K562 (cell line): ENCODE measurements around the gene FUCA2. TPM values are rescaled to one million over a fixed set of nuclear protein-coding genes. Genes with fewer than 3 reads are reported as not detected.

Source experiments
- HNRNPK ChIP-seq: fragments of 200-400 bp; formaldehyde crosslinking; IDR thresholded peaks from one replicate; pipeline ENCODE4 v1.6.1; 2018; ENCODE audit warnings: mild to moderate bottlenecking, low read depth, low read length; ENCODE audit not compliant: poor library complexity, severe bottlenecking
- NCOR1 ChIP-seq: fragments of 450-650 bp; IDR thresholded peaks from 2 replicates; pipeline ENCODE4 v1.6.1; 2016; ENCODE audit warnings: mild to moderate bottlenecking, moderate library complexity
- PHB2 ChIP-seq: fragments of 450-650 bp; IDR thresholded peaks from 2 replicates; pipeline ENCODE4 v1.6.1; 2017; ENCODE audit warnings: low read depth
- RFX5 ChIP-seq: IDR thresholded peaks from 2 replicates; pipeline ENCODE4 v1.6.1; 2011; ENCODE audit warnings: low read depth, mild to moderate bottlenecking, improper control_type of control experiment, low read length
- ZNF274 ChIP-seq: IDR thresholded peaks from 2 replicates; pipeline ENCODE4 v1.6.1; 2011; ENCODE audit warnings: low read depth, mild to moderate bottlenecking, low read length, moderate library complexity, borderline replicate concordance
- polyA plus RNA-seq, 8 experiments: library from polyadenylated mRNA; depleted of rRNA in 4 of 8; stranded (reverse) in 5 of 8; unstranded in 3 of 8; fragments of >200 nt; fragmentation: Nextera tagmentation in 2 of 8; fragmentation: Illumina TruSeq in 1 of 8; extraction: Ambion mirVana in 2 of 8; extraction: Trizol in 1 of 8; gene quantifications; 2 replicates each; pipeline versions ENCODE4 v1.2.1 to v1.2.3, GENCODE V29; 2011 to 2014; ENCODE audit warnings: inconsistent platforms in 1 of 8, missing spikeins in 1 of 8
- total RNA-seq, 7 experiments: library from RNA; depleted of rRNA in 6 of 7; stranded (reverse); fragments of >200 nt in 6 of 7; fragmentation: Illumina TruSeq in 2 of 7; extraction: Trizol in 2 of 7; gene quantifications; 2 replicates each; pipeline versions ENCODE4 v1.2.1 to v1.2.3, GENCODE V29; 2011 to 2021; ENCODE audit warnings: low replicate concordance in 1 of 7
- TF ChIP-seq, protein P1 (sequence below): fragments of 450-650 bp; conservative IDR thresholded peaks from 2 replicates; pipeline ENCODE4 v1.6.1; 2016; ENCODE audit warnings: missing genetic modification characterization, low read depth, mild to moderate bottlenecking, control low read depth, missing compliant biosample characterization
- TF ChIP-seq, protein P2 (sequence below): sonication (generic); formaldehyde crosslinking; IDR thresholded peaks from 2 replicates; pipeline ENCODE4 v1.8.0; 2023; ENCODE audit warnings: missing genetic modification reagents, mild to moderate bottlenecking, borderline replicate concordance

The FUCA2 gene
- total and polyA plus RNA-seq, 9 of the 15 experiments (the other 6 are each of a cell fraction or from before 2014, with no cell fraction given): 20.6 to 112 (median 79.3) TPM

DNA sequence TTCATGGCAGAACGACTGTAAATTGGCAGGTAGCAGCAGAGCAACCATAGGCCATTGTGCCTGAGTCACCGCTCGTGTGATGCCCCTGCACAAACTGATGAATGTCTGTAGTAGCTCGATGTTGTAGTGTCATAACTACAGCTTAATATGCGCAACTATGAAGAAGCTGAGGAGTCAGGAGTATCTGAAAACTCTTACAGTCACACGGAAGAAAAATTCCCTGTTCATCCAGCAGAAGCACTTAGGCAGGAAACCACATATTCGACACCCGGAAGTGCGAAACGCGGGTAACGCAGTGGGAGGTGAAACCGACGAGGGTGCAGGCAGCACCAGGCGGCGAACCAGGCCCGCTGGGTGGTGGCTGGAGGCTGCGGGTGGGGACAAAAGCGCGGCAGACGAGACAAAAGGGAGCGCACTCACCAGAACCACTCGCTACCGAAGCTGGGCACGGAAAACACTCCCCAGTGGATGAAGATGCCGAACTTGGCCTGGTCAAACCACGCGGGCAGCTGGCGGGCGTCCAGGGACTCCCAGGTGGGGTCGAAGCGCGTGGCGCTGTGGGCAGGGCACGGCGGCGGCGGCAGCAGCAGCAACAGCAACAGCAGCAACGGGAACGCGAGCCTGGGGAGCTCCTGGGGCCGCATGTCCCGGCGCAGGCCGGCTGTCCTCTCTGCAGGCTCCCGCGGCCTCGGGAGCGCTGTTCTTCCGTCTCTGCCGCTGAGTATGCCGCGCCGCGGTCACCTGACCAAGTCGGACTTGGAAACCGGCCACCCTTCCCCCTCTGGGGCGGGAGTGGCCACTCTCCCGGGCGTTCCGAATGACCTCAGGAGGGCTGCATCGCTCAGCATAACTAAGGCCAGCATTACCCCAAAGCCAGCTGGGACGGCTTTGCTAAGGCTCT is at the start of gene FUCA2 (continued):
- peak; percentile 28; the same call in 1 of the 2 replicates for TF ChIP-seq NCOR1
- TF ChIP-seq, protein P1, sequence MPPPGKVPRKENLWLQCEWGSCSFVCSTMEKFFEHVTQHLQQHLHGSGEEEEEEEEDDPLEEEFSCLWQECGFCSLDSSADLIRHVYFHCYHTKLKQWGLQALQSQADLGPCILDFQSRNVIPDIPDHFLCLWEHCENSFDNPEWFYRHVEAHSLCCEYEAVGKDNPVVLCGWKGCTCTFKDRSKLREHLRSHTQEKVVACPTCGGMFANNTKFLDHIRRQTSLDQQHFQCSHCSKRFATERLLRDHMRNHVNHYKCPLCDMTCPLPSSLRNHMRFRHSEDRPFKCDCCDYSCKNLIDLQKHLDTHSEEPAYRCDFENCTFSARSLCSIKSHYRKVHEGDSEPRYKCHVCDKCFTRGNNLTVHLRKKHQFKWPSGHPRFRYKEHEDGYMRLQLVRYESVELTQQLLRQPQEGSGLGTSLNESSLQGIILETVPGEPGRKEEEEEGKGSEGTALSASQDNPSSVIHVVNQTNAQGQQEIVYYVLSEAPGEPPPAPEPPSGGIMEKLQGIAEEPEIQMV (tag): no peak
- no peak for TF ChIP-seq RFX5
- TF ChIP-seq, protein P2, sequence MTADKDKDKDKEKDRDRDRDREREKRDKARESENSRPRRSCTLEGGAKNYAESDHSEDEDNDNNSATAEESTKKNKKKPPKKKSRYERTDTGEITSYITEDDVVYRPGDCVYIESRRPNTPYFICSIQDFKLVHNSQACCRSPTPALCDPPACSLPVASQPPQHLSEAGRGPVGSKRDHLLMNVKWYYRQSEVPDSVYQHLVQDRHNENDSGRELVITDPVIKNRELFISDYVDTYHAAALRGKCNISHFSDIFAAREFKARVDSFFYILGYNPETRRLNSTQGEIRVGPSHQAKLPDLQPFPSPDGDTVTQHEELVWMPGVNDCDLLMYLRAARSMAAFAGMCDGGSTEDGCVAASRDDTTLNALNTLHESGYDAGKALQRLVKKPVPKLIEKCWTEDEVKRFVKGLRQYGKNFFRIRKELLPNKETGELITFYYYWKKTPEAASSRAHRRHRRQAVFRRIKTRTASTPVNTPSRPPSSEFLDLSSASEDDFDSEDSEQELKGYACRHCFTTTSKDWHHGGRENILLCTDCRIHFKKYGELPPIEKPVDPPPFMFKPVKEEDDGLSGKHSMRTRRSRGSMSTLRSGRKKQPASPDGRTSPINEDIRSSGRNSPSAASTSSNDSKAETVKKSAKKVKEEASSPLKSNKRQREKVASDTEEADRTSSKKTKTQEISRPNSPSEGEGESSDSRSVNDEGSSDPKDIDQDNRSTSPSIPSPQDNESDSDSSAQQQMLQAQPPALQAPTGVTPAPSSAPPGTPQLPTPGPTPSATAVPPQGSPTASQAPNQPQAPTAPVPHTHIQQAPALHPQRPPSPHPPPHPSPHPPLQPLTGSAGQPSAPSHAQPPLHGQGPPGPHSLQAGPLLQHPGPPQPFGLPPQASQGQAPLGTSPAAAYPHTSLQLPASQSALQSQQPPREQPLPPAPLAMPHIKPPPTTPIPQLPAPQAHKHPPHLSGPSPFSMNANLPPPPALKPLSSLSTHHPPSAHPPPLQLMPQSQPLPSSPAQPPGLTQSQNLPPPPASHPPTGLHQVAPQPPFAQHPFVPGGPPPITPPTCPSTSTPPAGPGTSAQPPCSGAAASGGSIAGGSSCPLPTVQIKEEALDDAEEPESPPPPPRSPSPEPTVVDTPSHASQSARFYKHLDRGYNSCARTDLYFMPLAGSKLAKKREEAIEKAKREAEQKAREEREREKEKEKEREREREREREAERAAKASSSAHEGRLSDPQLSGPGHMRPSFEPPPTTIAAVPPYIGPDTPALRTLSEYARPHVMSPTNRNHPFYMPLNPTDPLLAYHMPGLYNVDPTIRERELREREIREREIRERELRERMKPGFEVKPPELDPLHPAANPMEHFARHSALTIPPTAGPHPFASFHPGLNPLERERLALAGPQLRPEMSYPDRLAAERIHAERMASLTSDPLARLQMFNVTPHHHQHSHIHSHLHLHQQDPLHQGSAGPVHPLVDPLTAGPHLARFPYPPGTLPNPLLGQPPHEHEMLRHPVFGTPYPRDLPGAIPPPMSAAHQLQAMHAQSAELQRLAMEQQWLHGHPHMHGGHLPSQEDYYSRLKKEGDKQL (CRISPR knock-in tag): peak; percentile 94; the same call in 1 of the 2 replicates
- TF ChIP-seq ZNF274: no peak
- TF ChIP-seq PHB2: no peak
- TF ChIP-seq HNRNPK: no peak
